HL-60 (cell line): ENCODE results near the gene DIO1.

Experiments
- GABPA ChIP-seq: IDR thresholded peaks from 2 replicates; pipeline ENCODE4 v1.6.1; 2012; ENCODE audit warnings: low read depth
- POLR2AphosphoS5 ChIP-seq: IDR thresholded peaks from 2 replicates; pipeline ENCODE4 v1.6.1; 2012; ENCODE audit warnings: low read depth
- REST ChIP-seq: IDR thresholded peaks from 2 replicates; pipeline ENCODE4 v1.6.1; 2012; ENCODE audit warnings: low read depth; ENCODE audit not compliant: insufficient replicate concordance
- SPI1 ChIP-seq: IDR thresholded peaks from 2 replicates; pipeline ENCODE4 v1.6.1; 2012; ENCODE audit warnings: low read depth, mild to moderate bottlenecking, borderline replicate concordance
- TF ChIP-seq, protein P1 (sequence below): IDR thresholded peaks from one replicate; pipeline ENCODE4 v1.5.1; 2011; ENCODE audit warnings: low read length, control low read depth, inconsistent platforms; ENCODE audit not compliant: insufficient read depth

DNA sequence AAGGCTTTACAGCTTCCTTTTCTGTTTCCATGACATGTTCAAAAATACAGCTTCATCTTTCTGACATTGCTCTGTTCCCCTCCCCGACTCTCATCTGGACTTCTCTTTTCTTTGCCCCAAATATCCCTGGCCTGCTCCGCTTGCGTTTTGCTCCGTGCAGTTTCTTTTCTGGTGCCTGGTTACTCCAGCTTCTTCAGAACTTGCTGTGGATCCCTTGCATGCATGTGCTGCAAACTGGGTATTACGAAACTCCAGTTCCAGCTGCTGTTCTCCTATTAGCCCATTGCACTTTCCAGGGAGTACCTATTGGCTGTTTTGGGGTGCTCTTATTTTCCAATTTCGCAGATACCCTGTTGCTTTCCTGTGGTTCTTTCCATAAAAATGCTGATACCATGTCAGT, 46.0 kb upstream of the DIO1 start:
- TF ChIP-seq, protein P1, sequence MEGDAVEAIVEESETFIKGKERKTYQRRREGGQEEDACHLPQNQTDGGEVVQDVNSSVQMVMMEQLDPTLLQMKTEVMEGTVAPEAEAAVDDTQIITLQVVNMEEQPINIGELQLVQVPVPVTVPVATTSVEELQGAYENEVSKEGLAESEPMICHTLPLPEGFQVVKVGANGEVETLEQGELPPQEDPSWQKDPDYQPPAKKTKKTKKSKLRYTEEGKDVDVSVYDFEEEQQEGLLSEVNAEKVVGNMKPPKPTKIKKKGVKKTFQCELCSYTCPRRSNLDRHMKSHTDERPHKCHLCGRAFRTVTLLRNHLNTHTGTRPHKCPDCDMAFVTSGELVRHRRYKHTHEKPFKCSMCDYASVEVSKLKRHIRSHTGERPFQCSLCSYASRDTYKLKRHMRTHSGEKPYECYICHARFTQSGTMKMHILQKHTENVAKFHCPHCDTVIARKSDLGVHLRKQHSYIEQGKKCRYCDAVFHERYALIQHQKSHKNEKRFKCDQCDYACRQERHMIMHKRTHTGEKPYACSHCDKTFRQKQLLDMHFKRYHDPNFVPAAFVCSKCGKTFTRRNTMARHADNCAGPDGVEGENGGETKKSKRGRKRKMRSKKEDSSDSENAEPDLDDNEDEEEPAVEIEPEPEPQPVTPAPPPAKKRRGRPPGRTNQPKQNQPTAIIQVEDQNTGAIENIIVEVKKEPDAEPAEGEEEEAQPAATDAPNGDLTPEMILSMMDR = no peak
- no peak for TF ChIP-seq REST
- TF ChIP-seq POLR2AphosphoS5 = no peak
- peak; percentile 30; the same call in 1 of the 2 replicates for TF ChIP-seq SPI1
- TF ChIP-seq GABPA = no peak
